Stimulated activated CD4-positive, alpha-beta T cell treated with anti-CD3 and anti-CD28 coated beads, Interleukin-4, amount 100 ng/mL, for 4 hours (primary cell): ENCODE results near the gene MYPN.
"Not testable (repeated sequence)": the region's sequence is repeated elsewhere in the genome, so short reads cannot be mapped to it uniquely, and the experiment has no call there.

Experiments
- DNase-seq, 2 experiments: peaks; one replicate each; pipeline ENCODE4 v3.0.0-alpha.2; 2020

MYPN gene

DNA sequence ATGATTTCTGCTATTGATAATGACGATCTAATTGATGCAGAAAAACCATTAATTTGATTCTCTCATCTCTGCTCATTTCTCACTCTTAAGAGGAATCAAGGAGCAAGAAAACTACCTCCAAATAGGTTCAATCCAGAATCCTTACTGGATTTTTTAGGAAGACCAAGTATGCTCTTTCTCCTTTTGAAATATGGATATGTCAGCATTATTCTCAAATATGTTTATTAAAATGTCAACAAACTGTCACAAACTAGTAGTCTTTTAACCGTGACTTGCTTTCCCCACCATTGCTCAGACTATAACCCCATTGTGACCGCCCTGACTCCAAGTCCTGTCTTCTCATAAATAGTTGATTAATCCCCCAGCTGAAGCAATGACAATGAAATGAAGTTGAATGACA lies 123.8 kb downstream of the MYPN start:
- DNase-seq = no peak

- DNase-seq = no peak
These were observed 125.8 kb downstream of the MYPN start for GRCh38 chr10:68235111-68235510.

DNA sequence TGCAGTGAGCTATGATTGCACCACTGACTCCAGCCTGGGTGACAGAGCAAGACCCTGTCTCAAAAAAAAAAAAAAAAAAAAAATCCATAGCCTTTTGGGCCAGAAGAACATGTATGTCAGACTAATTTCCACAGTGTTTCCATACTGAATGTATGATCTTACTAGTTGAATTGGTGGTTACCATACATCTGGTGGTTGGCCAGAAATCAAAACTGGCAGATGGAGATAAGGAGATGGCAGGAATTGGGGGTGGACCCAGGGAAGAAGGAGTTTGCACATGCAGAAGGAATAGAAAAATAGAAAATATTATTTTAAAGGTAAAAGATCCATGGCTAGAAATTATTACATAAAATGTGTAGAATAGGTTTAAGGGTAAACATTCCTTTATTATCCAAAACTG lies 126.3 kb downstream of the MYPN start:
- DNase-seq = no peak

- DNase-seq = no peak
These were observed 127.9 kb downstream of the MYPN start for GRCh38 chr10:68237173-68237572.

DNA sequence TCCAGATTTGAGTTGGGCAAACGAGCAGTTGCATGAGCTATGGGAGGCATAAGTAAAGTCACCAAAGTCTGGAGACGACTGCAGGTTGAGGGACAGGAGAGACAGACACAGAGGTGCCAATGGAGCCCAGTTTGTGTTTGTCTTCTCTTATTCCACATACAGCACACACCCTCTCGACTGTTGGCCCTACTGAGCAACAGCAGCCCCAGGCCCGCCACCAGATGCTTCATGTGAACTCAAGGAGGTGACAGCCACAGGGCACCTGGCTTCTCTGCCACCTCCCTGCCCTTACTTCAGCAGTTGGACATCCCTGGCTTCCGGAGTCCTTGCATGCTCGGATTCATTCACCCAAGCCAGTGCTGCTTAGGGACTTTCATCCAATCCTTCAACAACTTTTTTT lies 129.1 kb downstream of the MYPN start:
- no peak for DNase-seq

- no peak for DNase-seq
These were observed 129.8 kb downstream of the MYPN start for GRCh38 chr10:68239069-68239468.

DNA sequence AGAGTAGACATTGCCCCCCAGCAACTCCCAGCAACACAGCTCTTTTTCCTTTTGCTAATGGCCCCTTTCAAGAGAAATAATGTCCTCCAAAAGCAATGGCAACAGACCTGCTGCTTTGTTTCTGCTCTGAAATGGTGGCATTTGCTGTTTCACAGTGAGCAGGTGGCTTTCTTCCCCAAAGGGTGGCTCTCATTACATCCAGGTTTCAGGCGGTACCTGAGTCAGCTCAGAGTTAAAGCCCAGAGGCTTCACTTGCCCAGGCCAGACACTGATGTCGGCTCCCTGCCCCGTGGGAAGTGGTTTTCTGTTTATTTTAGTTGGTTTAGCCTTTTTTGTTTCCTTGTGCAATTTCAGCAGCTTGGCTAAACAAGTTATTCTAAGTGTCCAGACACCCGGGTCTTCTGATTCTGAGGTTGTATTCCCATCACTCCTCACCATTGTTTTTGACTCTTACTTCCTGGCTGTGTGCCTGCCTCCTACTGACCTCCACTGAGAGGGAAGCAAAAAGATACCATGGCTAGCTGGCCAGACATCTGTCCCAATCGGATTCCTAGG lies 130.4 kb downstream of the MYPN start:
- no peak for DNase-seq

GRCh38 chr10:68242051-68242450 lies 132.8 kb downstream of the MYPN start:
- DNase-seq = no peak

GRCh38 chr10:68246397-68246796 lies 137.1 kb downstream of the MYPN start:
- DNase-seq = not testable (repeated sequence)

- DNase-seq = no peak
These were observed 138.6 kb downstream of the MYPN start for GRCh38 chr10:68247931-68248330.

GRCh38 chr10:68249297-68249696 lies 140.0 kb downstream of the MYPN start:
- no peak for DNase-seq

GRCh38 chr10:68251151-68251550 lies 141.9 kb downstream of the MYPN start:
- DNase-seq = no peak

- DNase-seq = no peak
These were observed 142.6 kb downstream of the MYPN start for GRCh38 chr10:68251625-68252495.

DNA sequence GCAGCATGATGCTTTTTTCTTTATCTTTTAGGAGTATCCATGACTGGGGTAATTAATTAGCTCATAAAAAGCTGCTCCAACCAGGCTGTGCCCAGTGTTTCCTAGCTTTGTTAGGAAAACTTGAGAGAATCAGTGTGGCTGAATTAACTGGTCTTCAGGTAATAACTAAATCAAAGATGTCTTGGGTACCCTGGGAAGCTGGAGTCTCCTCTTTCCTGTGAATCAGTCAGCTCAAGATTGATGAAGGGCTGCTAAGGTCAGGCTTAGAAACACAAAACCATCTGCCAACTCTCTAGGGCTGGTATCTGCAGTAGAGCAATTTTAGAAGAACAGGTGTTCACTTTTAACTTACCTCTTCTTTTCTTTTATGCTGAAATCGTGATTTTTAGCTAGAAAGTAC lies 144.1 kb downstream of the MYPN start:
- no peak for DNase-seq

GRCh38 chr10:68261132-68261856 lies 152.0 kb downstream of the MYPN start:
- no peak for DNase-seq
